RWPE1 (cell line): Measurements from ENCODE around the gene PHB1.

Source experiments
- CTCF ChIA-PET: fragments of 350-600 bp; sonication (Branson Sonifier 250); formaldehyde crosslinking; extraction: SDS; loops from one replicate; lab custom pipeline; 2021; lab: Yijun Ruan, JAX
- POLR2A ChIA-PET: fragments of 400-600 bp; formaldehyde crosslinking; extraction: SDS; loops from one replicate; lab custom pipeline; 2020; ENCODE audit warnings: antibody characterized with exemption; ENCODE audit not compliant: low non-redundant PET; lab: Yijun Ruan, JAX
- DNase-seq: peaks from one replicate; pipeline ENCODE4 v3.0.0; 2012; ENCODE audit warnings: low spot score
- H3K27ac ChIP-seq: fragments of 450-650 bp; 2 replicates; pipeline ENCODE4 v1.5.1; 2017
- TF ChIP-seq, protein P1 (sequence below): fragments of 450-650 bp; conservative IDR thresholded peaks from 2 replicates; pipeline ENCODE4 v1.5.1; 2017; ENCODE audit warnings: low read depth, mild to moderate bottlenecking

The PHB1 gene

DNA sequence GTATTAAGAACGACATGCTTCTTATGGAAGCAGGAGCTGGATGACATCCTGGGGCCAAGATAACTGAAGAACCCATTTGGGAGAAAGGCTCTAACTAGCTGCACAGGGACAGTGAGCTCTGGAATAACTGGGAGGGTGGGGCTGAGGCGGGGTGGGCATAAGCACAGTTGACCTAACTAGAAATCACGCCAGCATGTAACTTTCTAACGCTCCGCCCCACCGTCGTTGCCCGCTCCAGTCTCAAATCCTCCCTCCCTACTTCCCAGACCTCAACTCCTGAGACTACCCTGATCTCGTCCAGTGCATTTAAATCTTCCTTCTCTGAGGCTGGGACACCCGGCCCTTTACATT lies 436 bp downstream of the PHB1 start:
- peak; percentile 20 for DNase-seq
- POLR2A ChIA-PET = no interaction called here
- CTCF ChIA-PET = interaction anchor here (0.6 to 4.1 kb wide), 3 partner anchors 15 to 143 kb away, joined by 3 to 20 read pairs (median 7); no protein-coding TSS in a partner anchor
- TF ChIP-seq, protein P1, sequence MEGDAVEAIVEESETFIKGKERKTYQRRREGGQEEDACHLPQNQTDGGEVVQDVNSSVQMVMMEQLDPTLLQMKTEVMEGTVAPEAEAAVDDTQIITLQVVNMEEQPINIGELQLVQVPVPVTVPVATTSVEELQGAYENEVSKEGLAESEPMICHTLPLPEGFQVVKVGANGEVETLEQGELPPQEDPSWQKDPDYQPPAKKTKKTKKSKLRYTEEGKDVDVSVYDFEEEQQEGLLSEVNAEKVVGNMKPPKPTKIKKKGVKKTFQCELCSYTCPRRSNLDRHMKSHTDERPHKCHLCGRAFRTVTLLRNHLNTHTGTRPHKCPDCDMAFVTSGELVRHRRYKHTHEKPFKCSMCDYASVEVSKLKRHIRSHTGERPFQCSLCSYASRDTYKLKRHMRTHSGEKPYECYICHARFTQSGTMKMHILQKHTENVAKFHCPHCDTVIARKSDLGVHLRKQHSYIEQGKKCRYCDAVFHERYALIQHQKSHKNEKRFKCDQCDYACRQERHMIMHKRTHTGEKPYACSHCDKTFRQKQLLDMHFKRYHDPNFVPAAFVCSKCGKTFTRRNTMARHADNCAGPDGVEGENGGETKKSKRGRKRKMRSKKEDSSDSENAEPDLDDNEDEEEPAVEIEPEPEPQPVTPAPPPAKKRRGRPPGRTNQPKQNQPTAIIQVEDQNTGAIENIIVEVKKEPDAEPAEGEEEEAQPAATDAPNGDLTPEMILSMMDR = no peak
- H3K27ac ChIP-seq = peak overlapping the region; percentile 51

DNA sequence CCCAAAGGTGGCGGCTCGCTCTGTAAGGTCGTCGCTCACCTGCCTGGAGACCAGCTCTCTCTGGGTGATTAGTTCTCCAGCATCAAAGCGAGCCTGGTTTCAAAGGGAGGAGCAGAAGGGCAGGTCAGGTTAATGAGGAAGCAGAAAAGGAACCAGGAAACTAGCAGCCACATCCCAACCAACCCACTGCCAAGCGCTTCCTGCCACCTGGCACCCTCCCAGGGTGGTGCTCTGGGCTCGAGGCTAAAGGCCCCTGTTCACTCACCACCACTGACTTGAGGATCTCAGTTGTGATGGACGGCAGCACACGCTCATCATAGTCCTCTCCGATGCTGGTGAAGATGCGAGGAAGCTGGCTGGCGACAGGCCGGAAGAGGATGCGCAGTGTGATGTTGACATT lies 5.6 kb downstream of the PHB1 start:
- no peak for DNase-seq
- ChIA-PET POLR2A (no interaction called here), CTCF (interaction anchor here (0.9 to 3.6 kb wide), 5 partner anchors 26 to 152 kb away, joined by 3 to 45 read pairs (median 3); no protein-coding TSS in a partner anchor)
- peak overlapping the region; percentile 63 for H3K27ac ChIP-seq
- TF ChIP-seq, protein P1 = no peak

DNA sequence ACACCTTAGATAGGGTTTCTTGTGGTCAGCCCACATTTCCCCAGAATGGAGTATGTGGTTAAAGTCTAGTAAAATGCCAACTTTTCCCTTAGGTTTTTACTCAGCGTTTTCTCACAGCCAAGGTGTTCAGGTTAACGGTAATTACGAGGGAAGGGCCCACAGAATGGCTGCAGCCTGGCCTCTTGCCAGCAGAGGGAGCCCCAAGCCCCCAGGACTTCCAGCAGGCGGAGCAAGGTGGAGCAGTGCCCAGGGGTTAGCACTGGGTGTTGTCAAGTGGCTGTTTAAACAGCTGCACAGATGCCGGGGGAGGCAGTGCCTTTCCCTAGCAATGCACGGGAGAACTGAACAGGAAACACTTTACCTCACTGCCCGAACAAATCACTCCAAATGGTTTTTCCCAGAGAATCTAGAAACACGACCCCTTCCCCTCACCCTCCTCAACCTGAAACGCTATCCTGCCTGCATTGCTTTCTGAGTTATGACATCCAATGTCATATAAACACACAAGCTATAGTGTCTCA lies 6.6 kb downstream of the PHB1 start:
- ChIA-PET CTCF (interaction anchor here (0.7 to 3.6 kb wide), 15 partner anchors 17 to 488 kb away, joined by 3 to 45 read pairs (median 3); no protein-coding TSS in a partner anchor), POLR2A (no interaction called here)
- peak overlapping the region; percentile 63 for H3K27ac ChIP-seq
- peak; percentile 82 for DNase-seq
- TF ChIP-seq, protein P1 = peak; percentile 93

DNA sequence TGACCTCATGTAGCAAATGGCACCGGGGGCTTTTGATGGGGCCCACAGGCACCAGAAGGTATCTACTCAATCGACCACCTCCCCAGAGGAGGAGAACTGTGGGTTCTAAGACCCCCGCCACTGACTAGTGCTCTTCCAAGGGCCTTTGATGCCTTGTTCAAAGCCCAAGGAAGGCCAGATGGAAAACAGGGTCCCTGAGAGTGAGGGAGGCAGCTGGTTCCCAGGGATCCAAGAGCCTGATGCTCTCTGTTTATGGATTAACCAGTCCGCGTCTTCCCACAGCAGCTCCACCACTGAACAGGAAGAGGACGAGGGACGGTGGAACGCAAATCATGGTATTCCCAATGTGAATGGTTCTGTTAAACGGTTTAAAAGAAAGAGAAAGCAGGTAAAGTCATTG lies 7.6 kb downstream of the PHB1 start:
- ChIA-PET POLR2A (no interaction called here), CTCF (interaction anchor here (0.6 to 3.6 kb wide), 8 partner anchors 16 to 166 kb away, joined by 3 to 45 read pairs (median 4); no protein-coding TSS in a partner anchor)
- DNase-seq = no peak
- no peak overlapping the region for H3K27ac ChIP-seq
- TF ChIP-seq, protein P1 = no peak

DNA sequence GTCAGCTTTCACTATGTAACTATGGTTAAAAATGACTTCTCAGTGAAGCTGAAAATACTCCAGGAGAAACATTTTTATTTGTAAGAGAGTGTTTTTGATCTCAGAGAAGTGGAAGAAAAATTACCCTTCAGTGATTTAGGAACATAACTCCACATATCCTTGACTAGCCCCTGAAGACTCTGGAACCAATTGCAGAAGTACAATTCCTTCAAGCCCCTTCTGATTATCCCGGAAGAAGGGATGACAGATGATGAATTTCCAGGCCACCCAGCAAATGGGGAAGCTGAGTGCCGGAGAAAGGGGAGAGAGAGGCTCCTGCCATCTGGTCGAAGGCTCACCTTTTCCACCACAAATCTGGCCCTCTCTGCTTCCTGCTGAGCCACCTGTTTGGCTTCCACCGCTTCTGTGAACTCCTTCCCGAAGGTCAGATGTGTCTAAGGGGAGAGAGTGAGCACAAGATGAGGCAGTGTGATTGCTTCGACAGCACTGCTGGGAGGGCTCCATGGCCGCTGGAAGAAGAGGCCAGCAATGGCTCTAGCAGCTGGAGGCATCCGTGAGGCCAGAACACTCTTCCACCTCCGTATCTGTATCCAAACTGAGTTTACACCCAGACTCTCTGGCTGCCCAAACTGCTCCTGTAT lies 8.1 kb downstream of the PHB1 start:
- POLR2A ChIA-PET = no interaction called here
- TF ChIP-seq, protein P1 = no peak
- H3K27ac ChIP-seq = no peak overlapping the region
- DNase-seq = no peak
- CTCF ChIA-PET = interaction anchor here (0.6 to 1.6 kb wide), 2 partner anchors 150 to 167 kb away, joined by 4 to 9 read pairs; no protein-coding TSS in a partner anchor

DNA sequence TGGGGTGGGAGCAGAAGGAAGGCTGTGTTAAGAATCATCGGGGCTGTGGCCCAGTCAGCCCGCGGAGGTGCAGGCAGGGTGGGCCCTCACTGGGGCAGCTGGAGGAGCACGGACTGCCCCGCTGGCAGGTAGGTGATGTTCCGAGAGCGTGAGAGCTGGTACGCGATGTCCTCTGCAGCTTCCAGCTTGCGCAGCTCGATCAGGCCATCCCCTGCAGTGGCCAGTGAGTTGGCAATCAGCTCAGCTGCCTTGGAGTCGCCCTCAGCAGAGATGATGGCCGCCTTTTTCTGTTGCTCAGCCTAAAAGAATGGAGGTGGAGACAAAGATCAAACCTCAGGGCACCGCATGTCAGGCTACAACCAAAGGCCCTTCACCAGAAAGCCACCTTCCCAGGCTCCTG lies 9.8 kb downstream of the PHB1 start:
- DNase-seq = no peak
- ChIA-PET CTCF (interaction anchor here (1.6 kb wide), 1 partner anchor 152 kb away, joined by 9 read pairs; no protein-coding TSS in a partner anchor), POLR2A (no interaction called here)
- H3K27ac ChIP-seq = no peak overlapping the region
- TF ChIP-seq, protein P1 = no peak
